Limb (tissue), 2 donors: ENCODE data around the gene JMJD1C.
"Not testable (repeated sequence)": the region's sequence is repeated elsewhere in the genome, so short reads cannot be mapped to it uniquely, and the experiment has no call there.

Source experiments
- DNase-seq, 2 donors: peaks; one replicate each; pipeline ENCODE4 v3.0.0-alpha.2; 2016; ENCODE audit errors: extremely low spot score in 2 of 2

JMJD1C gene

DNA sequence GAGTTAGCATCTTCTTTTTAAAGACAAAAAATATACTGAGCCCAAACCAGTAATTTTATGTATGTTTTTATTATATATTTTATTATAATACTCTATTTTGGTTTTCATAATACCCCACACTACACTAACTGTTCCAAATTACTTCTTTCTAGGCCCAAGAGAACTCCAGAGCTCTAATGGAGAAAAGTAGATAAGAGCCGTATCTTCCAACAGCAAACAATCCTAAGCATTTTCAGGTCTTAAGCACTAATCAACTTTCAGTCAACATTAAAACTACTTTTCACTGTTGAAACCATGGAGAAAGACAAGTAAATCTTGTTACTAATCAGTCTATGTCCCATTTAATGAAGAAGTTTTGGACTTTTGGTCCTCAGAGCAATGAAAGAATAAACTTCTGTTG is 55.1 kb downstream of the JMJD1C start:
- DNase-seq = no peak

DNA sequence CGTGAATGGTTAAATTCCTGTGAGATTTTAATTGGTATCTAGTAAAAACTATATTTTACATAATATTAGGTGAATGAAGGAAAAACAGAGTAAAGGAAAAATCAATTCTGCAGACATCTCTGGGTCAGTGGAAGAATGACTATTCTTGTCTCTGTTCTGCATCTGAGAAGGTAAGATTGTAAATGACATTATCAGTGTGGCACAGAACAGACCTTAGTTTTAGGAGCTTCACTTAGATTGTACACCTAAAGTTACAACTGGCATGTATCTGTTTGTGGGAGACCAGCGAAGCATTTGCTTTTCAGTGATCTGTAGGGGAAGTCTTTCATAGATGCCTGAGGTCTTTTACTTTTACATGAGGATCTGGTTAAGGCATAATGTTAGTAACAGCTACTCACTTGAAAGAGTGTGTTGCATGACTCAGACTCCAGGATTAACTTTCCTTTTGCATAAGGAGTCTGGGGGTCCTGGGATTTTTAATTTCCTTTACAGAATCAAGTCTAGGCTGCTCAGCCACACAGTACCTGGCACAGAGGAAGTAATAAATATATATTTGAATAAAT is 56.2 kb downstream of the JMJD1C start:
- no peak for DNase-seq

GRCh38 chr10:63407136-63407662 is 58.6 kb downstream of the JMJD1C start:
- DNase-seq = no peak

GRCh38 chr10:63396133-63396761 is 69.5 kb downstream of the JMJD1C start:
- DNase-seq = no peak

GRCh38 chr10:63393050-63393449 is 72.7 kb downstream of the JMJD1C start:
- no peak for DNase-seq

GRCh38 chr10:63392224-63392623 is 73.6 kb downstream of the JMJD1C start:
- no peak for DNase-seq

DNA sequence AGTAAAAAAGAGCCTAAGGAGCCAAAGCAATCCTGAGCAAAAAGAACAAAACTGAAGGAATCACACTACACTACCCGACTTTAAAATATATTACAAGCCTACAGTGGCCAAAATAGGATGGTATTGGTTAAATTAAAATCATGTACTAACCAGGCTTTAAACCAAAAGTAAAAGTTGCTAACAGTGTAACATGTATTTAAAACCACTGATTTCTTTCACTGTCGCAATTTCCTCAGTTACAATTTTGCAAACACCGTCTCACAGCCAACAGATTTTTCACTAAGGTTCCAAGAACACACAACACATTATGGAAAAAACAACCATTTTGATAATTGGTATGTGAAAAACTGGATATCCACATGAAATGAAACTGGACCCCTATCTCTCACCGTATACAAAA is 74.0 kb downstream of the JMJD1C start:
- DNase-seq = no peak

GRCh38 chr10:63390521-63390920 is 75.3 kb downstream of the JMJD1C start:
- no peak for DNase-seq

DNA sequence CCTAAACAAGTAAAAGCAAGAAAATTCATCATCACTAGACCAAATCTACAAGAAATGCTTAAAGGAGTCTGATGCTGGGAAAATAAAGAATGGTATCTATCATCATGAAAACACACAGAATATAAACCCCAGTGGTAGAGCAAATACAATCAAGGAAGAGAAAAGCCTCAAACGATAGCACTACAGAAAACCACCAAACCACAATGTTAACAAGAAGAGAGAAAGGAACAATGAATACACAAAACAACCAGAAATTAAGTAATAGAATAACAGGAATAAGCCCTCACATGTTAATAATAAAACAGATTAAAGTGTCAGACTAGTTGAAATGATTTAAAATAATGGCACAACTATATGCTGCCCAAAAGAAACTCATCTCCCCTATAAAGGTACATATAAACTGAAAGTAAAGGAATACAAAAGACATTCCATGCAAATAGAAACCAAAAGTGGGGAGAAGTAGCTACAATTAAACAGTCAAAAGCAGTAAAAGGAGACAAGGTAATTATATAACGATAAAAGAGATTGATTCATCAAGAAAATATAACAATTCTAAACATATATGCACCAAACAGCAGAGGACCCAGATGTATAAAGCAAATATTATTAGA is 77.3 kb downstream of the JMJD1C start:
- DNase-seq = no peak

- no peak for DNase-seq
Observed at GRCh38 chr10:63385254-63385653, 80.5 kb downstream of the JMJD1C start.

DNA sequence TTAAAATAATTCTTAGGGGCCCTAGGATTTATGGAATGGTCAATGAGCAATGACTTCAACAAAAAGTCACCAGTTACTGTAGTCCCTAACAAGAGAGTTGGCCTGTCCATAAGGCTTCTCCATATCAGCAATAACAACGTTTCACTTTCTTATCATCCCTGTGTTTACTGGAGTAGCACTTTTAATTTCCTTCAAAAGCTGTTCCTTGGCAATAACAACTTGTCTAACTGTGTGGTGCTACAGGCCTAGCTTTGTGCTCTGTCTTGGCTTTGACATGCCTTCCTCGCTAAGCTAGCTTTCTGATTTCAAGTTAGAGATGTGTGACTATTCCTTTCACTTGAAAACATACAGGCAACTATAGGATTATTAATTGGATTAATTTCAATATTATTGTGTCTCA is 81.1 kb downstream of the JMJD1C start:
- no peak for DNase-seq

- DNase-seq = no peak
Observed at GRCh38 chr10:63384001-63384400, 81.8 kb downstream of the JMJD1C start.

- no peak for DNase-seq
Observed at GRCh38 chr10:63383141-63383540, 82.6 kb downstream of the JMJD1C start.

DNA sequence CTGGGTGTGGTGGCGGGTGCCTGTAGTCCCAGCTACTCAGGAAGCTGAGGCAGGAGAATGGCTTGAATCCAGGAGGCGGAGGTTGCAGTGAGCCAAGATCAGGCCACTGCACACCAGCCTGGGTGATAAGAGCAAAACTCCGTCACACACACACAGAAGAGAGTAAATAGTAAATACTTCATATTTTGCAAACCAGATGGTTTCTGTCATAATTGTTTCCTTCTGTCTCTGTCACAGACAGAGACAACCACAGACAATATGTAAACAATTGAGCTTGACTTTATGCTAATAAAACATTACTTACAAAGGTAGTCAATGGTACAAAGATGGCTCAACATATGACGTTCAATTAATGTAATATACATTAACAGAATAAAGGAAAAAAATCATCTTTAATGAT is 83.7 kb downstream of the JMJD1C start:
- DNase-seq = no peak

GRCh38 chr10:63377305-63377661 is 88.5 kb downstream of the JMJD1C start:
- DNase-seq = not testable (repeated sequence)

GRCh38 chr10:63376560-63377304 is 89.0 kb downstream of the JMJD1C start:
- DNase-seq = no peak

DNA sequence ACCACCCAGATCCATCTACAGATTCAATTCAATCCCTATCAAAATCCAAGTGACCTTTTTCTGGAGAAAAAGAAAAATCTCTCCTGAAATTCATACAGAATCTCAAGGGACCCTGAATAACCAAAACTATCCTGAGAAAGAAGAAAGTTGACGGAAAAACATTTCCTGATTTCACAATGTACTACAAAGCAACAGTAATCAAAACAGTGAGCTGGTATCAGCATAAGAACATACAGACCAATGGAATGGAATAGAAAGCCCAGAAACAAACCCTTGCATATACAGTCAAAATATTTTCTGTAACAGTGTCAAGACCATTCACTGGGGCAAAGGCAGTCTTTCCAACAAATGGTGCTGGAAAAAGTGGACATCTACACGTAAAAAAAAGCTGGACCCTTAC is 89.9 kb downstream of the JMJD1C start:
- no peak for DNase-seq

- no peak for DNase-seq
Observed at GRCh38 chr10:63375458-63375857, 90.3 kb downstream of the JMJD1C start.

- no peak for DNase-seq
Observed at GRCh38 chr10:63374991-63375390, 90.8 kb downstream of the JMJD1C start.

DNA sequence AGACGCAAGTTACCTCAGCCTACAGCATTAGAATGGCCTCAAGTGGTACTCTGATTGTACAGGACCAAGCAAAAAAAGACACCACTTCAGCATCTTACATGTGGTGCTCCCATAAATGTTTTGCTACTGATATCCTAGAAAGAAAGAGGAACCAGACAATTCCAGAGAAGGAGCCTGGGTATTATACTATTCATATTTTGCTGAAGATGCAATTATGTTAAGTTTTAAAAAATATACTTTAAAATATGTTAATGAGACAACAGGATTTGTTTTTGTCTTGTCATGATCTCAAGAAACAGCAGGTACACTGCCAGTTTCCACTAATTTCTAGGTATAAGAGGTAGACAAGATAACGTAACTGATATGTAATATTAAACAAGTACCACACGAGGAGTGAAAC is 92.6 kb downstream of the JMJD1C start:
- DNase-seq = no peak

- no peak for DNase-seq
Observed at GRCh38 chr10:63369711-63370110, 96.1 kb downstream of the JMJD1C start.

DNA sequence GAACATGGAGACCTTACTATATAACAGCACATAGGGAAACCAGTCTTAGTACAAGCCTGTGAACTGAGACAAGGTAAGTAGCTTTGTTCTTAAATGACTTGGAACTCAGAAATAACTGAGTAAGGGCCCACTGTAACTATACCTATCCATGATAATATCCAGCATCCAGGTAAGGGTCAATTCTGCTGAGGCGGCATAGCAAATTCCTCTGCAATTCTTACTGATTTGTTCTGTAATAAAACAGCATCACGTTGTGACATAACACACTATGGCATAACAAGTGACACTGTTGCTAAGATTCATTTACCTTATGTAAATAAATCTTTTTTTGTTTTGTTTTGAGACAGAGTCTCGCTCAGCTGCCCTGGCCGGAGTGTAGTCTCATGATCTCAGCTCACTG is 97.4 kb downstream of the JMJD1C start:
- DNase-seq = no peak
